GM12864 (cell line): ENCODE results near the gene AP5S1.

ENCODE experiments used
- DNase-seq: peaks from one replicate; pipeline ENCODE4 v3.0.0-alpha.2; 2011; ENCODE audit warnings: low read depth
- H3K4me3 ChIP-seq: 2 replicates; pipeline ENCODE4 v1.5.1; 2011; ENCODE audit warnings: mild to moderate bottlenecking, low read depth, low read length, control low read depth
- TF ChIP-seq, protein P1 (sequence below): IDR thresholded peaks from 2 replicates; pipeline ENCODE4 v1.5.1; 2011; ENCODE audit warnings: low read depth, mild to moderate bottlenecking, moderate library complexity, low read length, control low read depth, inconsistent platforms; ENCODE audit errors: missing control alignments

Gene AP5S1

DNA sequence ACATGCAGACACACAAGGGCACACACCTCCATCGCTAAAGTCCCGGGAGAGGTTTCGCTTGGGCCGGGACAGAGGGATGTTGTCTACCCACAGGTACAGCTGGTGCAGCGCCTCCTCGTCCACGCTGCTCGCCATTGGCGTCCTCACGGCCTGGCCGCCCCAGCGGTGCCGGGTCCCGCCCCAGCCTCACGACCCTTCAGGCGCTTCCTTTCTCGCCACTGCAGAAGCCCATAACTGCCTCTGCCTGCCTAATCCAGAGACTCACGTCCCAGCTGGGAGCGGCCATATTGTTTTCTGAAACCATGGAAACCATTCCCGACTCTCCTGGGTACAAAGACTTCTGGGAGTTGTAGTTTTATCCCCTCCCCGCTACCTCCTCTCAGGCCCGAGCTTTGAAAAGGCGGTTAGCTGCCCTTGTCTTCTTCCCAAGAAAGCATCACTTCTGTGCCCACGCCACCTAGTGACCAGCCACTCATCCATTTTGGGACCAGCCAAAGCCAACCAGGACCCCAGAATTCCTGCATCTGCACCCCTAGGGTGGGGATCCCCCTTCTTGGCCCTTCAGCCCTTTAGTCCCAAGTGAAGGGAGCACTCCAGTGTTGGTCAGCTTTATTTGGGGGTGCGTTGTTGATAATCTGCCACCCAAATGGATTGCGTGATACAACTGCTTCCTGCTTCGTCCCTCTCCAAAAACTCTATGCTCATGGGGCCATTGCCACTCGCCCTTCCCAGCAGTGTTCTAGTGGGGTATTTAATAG is 39.0 kb upstream of the AP5S1 start, which contains the start of gene SPEF1:
Gene SPEF1, minus strand, starts transcription at position 296 of the 758 bp plus-strand sequence. Its CDS starts 161 bp downstream, at position 135.
- peak within 1 kb of the TSS; percentile 43 for H3K4me3 ChIP-seq
- no peak for DNase-seq
- TF ChIP-seq, protein P1, sequence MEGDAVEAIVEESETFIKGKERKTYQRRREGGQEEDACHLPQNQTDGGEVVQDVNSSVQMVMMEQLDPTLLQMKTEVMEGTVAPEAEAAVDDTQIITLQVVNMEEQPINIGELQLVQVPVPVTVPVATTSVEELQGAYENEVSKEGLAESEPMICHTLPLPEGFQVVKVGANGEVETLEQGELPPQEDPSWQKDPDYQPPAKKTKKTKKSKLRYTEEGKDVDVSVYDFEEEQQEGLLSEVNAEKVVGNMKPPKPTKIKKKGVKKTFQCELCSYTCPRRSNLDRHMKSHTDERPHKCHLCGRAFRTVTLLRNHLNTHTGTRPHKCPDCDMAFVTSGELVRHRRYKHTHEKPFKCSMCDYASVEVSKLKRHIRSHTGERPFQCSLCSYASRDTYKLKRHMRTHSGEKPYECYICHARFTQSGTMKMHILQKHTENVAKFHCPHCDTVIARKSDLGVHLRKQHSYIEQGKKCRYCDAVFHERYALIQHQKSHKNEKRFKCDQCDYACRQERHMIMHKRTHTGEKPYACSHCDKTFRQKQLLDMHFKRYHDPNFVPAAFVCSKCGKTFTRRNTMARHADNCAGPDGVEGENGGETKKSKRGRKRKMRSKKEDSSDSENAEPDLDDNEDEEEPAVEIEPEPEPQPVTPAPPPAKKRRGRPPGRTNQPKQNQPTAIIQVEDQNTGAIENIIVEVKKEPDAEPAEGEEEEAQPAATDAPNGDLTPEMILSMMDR = no peak

DNA sequence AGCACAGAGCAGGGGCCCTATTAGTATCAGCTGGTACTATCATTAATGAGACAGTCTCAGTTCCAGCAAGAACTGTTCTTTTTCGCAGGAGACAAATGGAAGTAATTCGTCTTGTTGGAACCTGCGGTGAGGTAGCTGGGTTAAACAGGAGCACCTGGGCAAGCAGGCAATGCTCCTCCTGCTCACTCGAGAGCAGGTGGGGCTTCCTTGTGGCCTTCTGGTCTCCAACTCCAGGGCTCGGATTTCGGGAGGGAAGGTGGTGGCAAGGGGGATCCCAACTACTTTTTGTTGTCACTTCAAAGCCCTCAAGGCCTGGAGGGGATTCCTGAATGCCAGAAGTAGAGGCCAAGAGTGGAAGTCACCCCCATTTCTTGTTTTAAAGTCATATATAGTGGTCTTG is 37.8 kb upstream of the AP5S1 start:
- DNase-seq = no peak
- no peak overlapping the region for H3K4me3 ChIP-seq
- TF ChIP-seq, protein P1 = no peak

DNA sequence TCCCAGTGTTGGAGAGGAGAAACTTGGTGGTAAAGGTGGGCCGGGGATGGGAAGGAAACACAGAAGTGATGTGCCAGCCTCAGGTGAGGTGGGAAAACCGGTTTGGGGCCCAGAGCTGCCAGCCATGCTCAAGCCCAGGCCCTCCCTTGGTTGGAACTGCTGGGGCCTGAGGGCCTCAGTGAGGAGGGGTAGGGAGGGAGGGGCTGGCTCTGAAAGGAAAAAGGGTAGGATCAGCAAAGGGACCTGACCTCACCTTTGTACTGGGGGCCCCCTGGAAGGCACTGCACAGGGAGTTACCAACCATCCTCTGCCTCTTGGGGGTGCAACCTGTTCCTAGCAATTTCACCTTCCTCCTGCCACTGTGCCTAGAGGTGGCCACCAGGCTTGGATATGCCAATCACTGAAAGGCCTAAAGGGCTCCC is 37.3 kb upstream of the AP5S1 start:
- no peak for DNase-seq
- H3K4me3 ChIP-seq = no peak overlapping the region
- TF ChIP-seq, protein P1 = no peak

DNA sequence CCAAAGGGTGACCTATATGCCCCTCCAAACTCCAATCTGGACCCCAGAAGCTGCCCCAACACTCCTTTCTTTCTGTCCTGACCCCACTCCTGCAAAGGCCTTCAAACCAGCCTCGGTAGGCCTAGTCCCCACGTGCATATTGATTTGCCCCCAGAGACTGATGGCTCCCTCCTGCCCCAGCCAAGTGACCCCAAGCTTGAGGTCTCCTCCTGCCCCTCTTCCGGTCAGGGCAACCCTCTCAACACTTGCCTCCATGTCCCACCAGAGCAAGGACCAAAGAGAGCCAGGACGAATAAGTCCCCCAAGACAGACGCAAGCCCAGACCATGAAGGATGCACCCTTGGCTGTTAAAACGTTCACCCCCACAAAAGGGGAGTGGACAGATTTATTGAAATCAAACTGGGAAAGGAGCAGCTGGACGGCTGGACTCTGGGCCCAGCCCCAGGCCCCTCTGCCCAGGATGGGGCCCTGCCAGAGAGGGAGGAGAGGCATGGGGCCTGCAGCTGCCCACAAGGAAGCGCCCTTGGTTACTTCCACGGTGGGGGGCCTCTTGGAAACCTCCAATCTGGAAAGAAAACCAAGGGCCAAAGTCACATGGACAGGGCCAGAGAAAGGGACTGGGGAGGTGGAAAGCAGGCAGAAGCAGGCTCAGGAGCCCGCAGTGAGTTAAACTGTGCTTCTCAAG is 36.7 kb upstream of the AP5S1 start:
- H3K4me3 ChIP-seq = no peak overlapping the region
- DNase-seq = no peak
- TF ChIP-seq, protein P1 = no peak

DNA sequence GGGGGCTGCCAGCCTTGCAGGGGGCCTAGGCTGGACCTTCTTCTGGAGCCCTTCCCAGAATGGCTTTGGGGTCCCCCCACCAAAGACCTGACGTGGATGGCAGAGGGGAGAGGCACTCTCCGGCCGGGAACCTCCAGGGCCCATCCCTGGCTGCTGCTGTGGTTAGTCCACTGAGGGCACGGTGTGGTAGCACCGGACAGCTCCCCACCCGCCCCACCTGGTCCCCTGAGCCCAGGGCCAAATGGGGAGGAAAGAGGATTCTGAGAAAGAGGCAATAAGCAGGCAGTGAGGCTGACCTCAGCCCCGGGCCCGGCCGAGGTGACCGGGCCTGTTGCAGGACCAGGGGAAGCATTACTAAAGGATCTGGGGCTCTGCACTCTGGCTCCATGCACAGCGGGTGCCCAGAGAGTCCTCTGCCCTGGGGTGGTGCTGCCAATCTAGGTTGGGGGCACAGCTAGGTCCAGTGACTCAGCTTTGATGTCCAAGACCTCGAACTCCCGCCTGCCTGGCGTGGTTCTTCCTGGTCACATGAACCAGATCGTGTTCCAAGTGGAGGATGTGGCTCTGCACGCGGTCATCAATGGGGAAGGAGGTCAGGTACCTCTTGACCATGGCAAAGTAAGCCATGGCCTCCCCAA is 36.0 kb upstream of the AP5S1 start:
- TF ChIP-seq, protein P1 = no peak

DNA sequence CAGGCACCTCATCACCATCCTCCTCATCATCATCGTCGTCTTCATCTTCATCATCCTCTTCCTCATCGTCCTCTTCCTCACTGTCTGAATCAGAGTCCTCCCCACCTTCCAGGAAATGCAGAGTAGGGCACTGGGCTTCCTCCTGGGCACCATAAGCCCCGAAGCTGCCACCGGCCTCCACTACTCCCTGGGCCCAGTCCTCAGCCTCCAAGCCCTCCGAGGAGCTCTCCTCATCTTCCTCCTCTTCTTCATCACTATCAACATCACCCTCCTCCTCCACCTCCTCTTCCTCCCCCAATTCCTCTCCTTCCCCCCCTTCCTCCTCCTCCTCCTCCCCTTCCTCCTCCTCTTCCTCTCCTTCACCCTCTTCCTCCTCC is 35.5 kb upstream of the AP5S1 start:
- TF ChIP-seq, protein P1 = no peak
- no peak overlapping the region for H3K4me3 ChIP-seq

More for the DNA sequence above, 36.0 kb upstream of the AP5S1 start:
- H3K4me3 ChIP-seq = no peak overlapping the region
- DNase-seq = no peak

More for the DNA sequence above, 35.5 kb upstream of the AP5S1 start:
- DNase-seq = no peak
